GM21723 (cell line): ENCODE measurements around the gene ATXN2L.
"Not testable (repeated sequence)": the region's sequence is repeated elsewhere in the genome, so short reads cannot be mapped to it uniquely, and the experiment has no call there.

Experiments used
- ATAC-seq: cut with Tn5 transposase; IDR thresholded peaks from one replicate; pipeline ENCODE4 v1.9.1; 2021; ENCODE audit warnings: mild to moderate bottlenecking, moderate library complexity; ENCODE audit not compliant: unreplicated experiment

The ATXN2L gene

DNA sequence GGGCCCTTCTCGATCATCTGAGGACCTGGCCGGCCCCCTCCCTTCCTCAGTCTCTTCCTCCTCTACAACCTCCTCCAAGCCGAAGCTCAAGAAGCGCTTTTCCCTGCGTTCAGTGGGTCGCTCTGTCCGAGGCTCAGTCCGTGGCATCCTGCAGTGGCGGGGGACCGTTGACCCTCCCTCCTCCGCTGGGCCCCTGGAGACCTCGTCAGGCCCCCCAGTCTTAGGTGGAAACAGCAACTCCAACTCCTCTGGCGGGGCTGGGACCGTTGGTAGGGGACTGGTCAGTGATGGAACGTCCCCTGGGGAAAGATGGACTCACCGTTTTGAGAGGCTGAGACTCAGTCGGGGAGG lies 43.6 kb downstream of the ATXN2L start:
- no peak for ATAC-seq

DNA sequence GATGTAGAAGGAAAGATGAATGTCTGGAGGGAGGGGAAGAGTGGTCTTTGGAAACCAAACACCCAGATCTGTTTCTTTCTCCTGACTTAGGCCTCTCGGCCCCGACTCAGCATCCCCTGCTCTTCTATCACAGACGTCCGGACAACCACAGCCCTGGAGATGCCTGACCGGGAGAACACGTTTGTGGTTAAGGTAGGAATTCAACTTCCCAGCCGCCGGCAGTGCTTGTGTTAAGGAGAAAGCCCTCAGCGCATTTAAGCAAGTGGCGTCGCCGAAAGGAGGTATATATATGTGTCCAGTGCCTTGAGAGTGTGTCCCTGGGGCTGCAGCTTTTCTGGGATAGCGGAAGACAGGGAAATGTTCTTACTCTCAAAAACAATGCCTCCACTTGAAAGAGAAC lies 44.4 kb downstream of the ATXN2L start:
- no peak for ATAC-seq

DNA sequence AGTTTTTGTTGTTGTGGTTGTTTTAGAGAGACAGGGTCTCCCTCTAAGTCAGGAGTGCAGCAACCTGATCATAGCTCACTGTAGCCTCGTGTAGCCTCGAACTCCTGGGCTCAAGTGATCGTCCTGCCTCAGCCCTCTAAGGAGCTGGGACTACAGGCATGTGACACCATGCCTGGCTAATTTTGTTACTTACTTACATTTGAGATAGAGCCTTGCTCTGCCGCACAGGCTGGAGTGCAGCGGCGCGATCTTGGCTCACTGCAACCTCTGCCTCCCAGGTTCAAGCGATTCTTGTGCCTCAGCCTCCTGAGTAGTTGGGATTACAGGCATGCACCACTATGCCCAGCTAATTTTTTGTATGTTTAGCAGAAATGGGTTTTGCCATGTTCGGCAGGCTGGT lies 44.8 kb downstream of the ATXN2L start:
- ATAC-seq = not testable (repeated sequence)

DNA sequence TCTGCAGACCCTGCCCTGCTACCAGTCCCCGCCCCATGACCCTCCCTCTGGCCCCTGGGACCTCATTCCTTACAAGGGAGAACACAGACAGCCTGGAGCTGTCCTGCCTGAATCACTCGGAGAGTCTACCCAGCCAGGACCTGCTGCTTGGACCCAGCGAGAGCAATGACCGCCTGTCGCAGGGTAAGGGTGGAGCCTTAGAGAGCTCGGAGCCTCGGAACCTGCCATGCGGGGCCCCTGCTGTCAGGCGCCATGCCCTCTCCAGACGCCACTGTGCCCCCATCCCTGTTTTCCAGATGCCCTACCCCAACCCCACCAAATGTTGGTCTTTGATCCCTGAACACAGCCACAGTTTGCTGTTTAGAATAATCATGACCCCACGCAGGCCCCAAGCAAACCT lies 46.4 kb downstream of the ATXN2L start:
- ATAC-seq = no peak

DNA sequence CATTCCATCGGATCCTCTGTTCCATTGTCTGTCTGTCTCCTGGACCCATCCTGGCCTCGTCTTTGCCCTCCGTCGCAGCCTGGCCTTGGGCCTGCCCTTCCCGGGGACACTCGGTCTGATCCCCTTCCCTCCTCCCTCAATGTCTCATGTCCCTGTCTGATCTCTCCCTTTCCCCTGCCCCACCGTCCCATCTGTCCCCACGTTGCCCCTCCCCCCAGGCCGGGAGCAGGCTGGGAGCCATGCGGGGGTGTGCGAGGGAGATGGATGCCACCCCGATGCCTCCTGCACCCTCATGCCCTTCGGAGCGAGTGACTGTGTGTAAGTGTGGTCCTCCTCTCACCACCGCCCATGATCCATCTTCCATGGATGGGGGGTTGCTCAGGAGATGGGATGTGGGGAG lies 50.2 kb downstream of the ATXN2L start:
- ATAC-seq = no peak

DNA sequence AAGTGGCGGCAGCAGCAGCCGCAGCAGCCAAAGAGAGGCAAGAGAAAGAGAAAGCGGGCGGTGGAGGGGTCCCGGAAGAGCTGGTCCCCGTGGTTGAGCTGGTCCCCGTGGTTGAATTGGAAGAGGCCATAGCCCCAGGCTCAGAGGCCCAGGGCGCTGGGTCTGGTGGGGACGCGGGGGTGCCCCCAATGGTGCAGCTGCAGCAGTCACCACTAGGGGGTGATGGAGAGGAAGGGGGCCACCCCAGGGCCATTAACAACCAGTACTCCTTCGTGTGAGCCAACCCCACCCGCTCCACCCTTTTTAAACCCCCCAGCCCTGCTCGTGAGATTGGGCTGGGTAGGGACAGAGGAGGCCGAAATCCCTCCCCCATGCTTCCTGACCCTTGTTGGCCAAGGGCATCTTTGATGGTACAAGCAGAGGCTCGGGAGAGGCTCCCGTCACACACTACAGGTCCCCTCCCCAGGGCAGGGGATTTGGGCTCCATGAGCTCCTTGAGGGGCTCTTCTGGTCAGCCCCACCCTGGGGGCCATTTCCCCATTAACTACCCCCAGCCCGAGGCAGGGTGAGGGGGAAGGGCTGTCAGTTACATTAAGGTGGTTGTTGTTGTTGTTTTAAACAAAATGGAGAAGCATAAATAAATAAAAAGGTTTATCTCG lies 50.9 kb downstream of the ATXN2L start:
- ATAC-seq = no peak

DNA sequence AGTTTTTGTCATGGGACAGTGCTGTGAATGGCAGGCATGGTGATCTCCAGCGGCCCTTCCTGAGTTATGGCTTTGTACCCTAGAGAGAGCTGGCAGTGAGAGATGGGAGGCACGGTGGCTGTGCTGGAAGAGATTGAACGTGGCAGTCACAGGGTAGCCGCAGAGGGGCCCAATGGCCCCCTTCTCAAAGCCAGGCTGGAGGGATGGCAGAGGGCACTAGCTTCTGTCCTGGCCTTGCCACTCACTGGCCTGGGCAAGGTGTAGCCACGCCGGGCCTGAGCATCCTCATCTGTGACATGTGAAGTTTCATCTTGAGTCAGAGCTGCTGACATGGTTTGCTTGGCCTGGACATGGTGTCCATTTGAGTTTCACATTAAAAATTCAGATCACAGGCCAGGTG lies 51.6 kb downstream of the ATXN2L start:
- ATAC-seq = no peak

DNA sequence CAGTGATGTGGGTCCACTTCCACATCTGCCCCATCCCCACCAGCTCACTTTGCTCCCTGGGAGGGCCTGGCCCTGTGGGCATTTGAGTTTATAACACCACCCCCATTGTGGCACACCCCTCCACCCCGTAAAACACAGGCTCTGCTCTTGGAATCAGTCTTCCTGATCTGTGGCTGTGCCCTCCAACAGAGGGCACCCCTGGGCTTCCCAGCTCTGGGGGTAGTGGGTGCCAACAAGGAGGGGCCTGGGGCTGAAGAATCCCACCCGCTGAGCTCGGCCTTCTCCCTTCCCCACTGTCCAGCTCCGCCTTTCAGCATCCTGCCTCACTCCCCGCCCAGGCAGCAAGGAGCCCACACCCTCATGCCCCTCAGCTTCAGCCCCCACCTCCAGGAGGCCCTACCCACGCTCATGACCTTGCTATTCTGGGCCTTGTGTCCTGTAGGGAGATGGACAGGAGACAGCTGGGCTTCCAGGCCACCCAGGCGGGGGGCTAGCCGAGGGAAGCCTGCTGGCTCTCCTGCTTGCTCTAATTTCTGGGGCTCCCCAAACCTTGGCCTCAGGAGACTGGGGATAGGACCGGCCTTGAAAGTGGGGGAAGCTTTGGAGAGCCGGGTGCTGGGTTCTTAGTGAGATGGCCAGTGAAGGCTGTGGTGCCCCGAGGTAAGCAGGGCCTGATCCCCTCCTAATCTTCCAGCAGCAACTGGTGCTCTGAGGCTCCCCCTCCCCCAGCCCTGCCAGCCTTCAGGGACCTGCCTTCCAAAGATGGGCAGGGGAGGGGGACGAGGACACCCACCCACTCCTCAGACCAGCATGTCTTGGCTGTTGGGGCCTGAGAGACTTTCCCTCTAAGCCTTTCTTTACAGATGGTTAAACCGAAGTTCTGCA lies 52.6 kb downstream of the ATXN2L start:
- ATAC-seq = no peak

DNA sequence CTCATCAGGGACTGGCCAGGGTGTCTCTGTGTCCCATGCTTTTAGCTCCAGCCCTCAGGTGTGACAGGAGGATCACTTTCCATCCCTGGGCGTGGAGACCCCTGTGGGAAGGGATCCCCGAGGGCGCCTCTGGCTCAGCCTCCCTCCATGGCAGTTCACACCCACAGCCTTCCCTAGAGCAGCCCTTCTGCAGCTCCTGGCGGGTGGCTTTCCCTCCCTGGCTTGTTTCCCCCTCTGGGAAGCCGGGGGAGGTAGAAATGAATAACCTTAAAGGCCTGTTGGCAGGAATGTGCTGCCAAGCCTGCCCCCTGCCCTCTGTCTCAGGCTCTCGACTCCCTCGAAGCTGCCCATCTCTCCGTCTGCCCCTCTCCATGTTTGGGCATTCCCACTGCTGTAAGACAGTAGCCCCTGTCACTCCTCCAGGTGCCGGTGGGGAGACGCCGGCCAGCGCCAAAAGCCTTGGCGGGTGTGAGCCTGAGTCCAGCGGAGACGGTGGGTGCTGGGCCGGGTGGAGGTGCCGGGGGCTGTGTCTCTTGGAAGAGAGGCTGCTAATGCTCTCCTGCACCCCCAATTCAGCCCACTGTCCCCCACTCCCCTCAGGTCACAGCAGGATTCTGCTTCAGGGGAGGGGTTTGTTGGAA lies 53.3 kb downstream of the ATXN2L start:
- no peak for ATAC-seq

DNA sequence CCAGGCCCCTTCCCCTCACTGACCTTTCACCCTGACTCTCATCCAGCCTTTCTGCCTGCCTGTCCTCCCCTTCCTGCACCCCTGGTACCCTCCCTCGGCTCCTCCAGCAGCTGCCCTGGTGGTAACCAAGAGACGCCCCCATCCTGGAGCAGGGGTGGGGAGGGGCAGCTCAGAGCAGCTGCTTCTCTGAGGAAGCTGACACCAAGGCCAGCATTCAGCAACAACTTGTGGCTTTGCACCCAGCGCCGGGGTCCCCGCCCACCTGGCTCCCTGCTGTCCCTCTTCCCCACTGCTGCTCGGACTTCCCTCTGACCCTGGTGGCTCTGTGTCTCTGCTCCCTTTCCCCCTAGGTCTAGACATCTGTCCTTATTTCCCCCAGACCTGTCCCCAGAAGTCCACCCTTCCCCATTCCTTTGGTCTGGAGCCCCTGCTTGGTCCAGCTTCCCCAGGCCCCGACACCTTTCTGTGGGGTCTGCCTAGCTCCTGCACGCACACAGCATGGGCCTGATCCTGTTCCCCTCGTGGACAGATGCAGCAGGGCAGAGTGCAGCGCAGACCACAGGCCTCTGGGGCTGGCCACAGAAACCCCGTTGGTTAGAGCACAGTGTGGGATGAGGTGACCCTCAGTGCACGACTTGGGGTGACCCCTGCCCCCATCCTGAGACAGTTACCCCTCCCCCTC lies 54.3 kb downstream of the ATXN2L start:
- ATAC-seq = no peak

DNA sequence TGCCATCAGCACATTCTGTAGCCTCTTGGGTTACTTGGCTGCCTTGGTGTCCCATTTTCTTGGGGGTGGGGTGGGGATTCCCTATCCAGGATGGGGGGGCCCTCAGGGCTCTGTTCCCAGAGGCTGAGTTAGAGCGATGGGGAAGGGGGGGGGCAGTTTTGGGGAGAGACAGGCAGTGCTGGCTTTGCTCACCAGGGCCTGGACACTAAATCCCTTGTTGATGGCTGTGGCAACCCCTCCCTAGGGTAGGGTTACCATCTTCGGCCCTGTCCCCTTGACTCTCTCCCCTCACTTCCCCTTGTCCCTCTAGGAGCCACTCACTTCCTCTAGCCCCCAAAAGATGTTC lies 54.8 kb downstream of the ATXN2L start:
- no peak for ATAC-seq

DNA sequence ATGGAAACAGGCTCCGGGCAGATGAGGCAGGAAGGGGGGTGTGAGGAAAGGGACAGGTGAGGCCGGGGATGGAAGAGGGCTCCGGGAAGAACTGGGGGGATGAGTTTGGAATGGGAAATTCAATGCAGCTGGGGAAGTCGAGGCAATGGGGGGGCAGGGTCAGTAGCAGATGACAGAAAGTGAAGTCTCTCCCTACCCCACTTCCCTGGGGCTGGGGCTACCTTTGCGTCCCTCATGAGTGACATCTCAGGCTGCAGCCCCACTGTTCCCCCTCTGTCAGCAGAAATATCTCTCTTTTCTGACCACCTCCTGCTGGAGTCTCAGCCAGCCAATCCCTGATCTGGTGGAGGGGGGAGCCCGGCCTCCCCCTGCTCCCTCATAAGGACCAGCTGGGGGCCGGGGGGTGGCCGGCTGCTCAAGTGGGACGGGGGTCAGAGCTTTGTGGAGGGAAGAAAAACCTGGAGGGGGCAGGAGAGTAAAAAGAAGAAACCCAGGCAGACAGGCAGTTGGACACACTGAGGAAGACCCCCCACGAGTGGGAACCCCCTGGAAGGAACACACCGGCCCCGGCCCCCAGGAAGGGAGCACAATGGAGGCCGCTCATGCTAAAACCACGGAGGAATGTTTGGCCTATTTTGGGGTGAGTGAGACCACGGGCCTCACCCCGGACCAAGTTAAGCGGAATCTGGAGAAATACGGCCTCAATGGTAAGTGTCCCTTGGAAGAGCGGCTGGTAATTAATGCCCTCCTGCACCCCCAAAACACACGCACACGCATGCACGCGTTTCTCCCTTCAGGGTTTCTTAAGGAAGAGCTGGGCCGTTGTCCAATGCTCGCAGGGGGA lies 55.5 kb downstream of the ATXN2L start, which contains the start of gene ATP2A1:
TSS of gene ATP2A1 (plus strand) at position 406 of the 844 bp plus-strand sequence. CDS start at position 590, 184 bp downstream.
- no peak for ATAC-seq

DNA sequence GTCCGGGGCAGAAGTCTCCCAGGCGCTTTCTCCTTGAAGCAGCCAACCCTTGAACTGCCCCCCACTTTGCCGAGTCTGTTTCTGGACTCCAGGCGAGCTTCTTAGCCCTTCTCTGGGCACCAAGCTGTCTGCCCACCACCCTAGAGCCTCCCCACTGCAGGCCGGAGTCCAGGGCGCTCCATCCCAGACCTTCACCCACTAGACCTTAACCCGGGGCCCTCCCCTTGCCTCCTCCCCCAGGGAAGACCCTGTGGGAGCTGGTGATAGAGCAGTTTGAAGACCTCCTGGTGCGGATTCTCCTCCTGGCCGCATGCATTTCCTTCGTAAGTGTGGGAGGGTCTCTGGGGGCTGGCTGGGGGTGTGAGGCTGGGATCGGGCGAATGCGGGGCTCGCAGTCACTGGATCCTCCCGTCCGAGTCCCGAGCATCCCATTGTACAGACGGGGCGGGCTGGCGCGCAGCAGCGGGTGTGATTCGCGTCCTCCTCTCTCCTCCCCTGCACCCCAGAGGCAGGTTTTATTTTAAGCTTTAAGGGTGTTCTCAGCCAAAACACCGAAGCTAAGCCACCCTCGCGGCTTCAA lies 56.6 kb downstream of the ATXN2L start:
- peak; percentile 30 for ATAC-seq

DNA sequence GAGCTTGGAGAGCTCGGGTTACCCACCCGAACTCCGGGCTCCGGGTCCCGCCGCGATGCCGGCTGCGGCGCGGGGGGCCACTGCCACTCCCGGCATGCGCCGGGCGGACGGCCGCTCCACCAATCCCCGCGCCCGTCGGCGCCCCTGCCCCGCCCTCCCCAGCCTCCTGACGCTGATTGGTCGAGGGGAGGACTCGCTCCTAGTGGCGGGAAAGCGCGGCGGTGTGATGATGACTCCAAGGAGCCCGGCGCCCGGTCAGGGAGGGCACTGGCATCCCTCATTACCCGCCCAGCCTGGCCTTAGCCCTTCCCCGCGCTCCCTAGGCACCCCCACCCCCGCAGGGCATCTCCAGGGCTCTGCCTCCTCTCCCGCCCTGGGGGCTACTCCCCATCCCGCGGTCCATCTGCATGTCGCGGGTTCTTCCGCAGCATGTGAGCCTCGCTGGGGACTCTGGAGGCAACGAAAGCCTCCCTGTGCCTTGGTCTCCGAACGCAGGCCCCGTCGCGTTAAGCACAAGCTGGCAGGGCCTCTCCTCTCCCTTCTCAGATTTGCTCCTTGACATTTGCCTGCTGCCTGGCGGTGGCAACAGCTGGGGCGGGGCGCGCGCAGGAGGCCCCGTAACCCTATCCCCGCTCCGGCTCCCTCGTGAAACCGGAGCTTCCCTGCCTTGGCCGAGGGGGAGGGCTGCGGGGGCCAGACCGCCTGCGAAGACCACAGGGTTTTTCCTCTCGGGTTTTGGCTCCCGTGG lies 57.2 kb downstream of the ATXN2L start:
- peak; percentile 85 for ATAC-seq

DNA sequence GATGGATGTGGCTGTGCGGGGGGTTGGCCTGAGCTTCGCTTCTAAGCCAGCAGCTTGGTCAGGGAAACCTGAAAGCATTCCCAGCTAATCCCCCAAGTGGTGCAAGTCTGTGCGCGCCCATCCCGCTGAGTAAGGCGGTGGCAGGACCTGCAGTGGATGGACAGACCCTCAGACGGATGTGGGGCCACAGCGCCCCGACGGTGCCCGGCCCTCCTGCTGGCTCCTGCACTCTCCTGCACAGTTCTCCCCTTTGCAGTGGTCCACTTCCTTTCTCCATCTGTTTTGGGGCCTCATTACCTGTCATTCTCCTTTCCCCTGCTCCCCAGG lies 57.8 kb downstream of the ATXN2L start:
- no peak for ATAC-seq

DNA sequence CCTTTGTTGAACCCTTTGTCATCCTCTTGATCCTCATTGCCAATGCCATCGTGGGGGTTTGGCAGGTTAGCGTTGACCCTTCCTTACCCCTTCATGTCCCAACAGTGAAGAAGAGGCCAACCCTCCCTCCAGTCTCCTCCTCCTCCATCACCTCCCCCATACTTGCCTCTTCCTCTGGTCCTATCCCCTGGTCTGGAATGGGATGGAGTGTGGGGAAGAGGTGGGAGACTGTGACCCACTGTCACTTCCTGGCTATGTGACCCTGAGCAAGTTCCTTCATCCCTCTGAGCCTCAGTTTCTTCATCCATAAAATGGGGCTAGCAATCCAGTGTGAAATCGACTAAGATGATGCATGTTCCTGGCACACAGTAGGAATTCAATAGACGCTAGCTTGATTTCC lies 58.2 kb downstream of the ATXN2L start:
- ATAC-seq = no peak

DNA sequence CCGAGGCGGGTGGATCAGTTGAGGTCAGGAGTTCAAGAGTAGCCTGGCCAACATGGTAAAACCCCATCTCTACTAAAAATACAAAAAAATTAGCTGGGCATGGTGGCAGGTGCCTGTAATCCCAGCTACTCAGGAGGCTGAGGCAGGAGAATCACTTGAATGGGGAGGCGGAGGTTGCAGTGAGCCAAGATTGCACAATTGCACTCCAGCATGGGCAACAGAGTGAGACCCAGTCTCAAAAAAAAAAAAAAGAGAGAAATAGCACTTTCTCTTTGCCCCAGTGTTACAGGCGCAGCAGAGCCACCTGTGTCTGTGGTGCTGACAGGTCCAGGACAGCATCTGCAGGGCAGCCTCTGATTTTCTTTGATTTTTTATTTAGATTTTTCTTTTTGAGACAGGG lies 58.8 kb downstream of the ATXN2L start:
- not testable (repeated sequence) for ATAC-seq

DNA sequence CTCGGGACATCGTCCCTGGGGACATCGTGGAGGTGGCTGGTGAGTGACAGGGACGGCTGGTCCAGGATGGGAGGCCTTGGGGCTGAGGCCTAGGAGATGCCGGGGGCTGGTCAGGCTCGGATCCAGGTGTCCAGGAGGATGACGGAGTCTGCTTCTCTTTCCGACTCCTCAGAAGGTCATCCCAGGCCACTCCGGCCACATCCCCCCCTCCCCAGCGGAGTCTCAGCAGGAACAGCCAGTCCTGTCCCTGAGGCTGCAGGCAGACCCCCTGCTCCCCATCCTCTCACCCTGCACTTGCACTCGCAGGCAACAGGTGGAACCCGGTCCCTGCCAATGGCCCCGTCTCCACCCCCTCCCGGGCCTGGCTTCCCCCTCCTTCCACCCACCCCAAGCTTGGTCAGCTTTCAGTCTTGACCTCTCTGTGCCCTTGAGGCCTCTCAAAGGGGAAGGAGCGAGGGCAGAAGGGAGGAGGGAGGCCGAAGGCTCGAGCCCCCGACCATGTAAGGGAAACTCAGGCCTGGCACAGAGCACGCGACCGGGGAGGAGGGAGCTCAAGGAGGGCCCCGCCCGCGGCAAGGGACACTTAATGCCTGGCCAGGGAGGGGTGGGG lies 59.9 kb downstream of the ATXN2L start:
- no peak for ATAC-seq
